Mesendoderm (in vitro differentiated cells): Measurements from ENCODE around the gene MARK1.

Source experiments
- DNase-seq: peaks from one replicate; pipeline ENCODE4 v3.0.0; 2013
- H2AK5ac ChIP-seq: 2 replicates; pipeline ENCODE4 v1.6.1; 2013; ENCODE audit warnings: low read length, inconsistent platforms
- H2BK120ac ChIP-seq: 2 replicates; pipeline ENCODE4 v1.6.1; 2013; ENCODE audit warnings: low read depth, mild to moderate bottlenecking, low read length, moderate library complexity, mixed read lengths
- H2BK15ac ChIP-seq: replicated peaks from 2 replicates; pipeline ENCODE4 v1.6.1; 2013; ENCODE audit warnings: low read depth, mild to moderate bottlenecking, moderate library complexity
- H2BK5ac ChIP-seq: 2 replicates; pipeline ENCODE4 v1.6.1; 2013; ENCODE audit warnings: low read length, inconsistent platforms
- H3K18ac ChIP-seq: 2 replicates; pipeline ENCODE4 v1.6.1; 2013; ENCODE audit warnings: mild to moderate bottlenecking, low read length, mixed read lengths
- H3K23ac ChIP-seq: one replicate; pipeline ENCODE4 v1.6.1; 2013; ENCODE audit warnings: low read length
- H3K27ac ChIP-seq: 2 replicates; pipeline ENCODE4 v1.5.1; 2013; ENCODE audit warnings: low read depth, mild to moderate bottlenecking, inconsistent platforms, low read length, moderate library complexity
- H3K27me3 ChIP-seq: 2 replicates; pipeline ENCODE4 v1.6.1; 2013; ENCODE audit warnings: low read length, control low read depth, mild to moderate bottlenecking, inconsistent platforms; ENCODE audit not compliant: insufficient read depth, poor library complexity
- H3K36me3 ChIP-seq: 2 replicates; pipeline ENCODE4 v1.6.1; 2013; ENCODE audit warnings: low read length, inconsistent platforms; ENCODE audit not compliant: control insufficient read depth, insufficient read depth
- H3K4ac ChIP-seq: one replicate; pipeline ENCODE4 v1.6.1; 2013; ENCODE audit warnings: low read depth, mild to moderate bottlenecking, low read length, moderate library complexity
- H3K4me1 ChIP-seq: 2 replicates; pipeline ENCODE4 v1.6.1; 2013; ENCODE audit warnings: low read depth, low read length, inconsistent platforms; ENCODE audit not compliant: control insufficient read depth
- H3K4me2 ChIP-seq: 2 replicates; pipeline ENCODE4 v1.6.1; 2013; ENCODE audit warnings: low read length
- H3K4me3 ChIP-seq: 2 replicates; pipeline ENCODE4 v1.5.1; 2013; ENCODE audit warnings: mild to moderate bottlenecking, low read length
- H3K56ac ChIP-seq: one replicate; pipeline ENCODE4 v1.6.1; 2013; ENCODE audit warnings: low read length
- H3K79me1 ChIP-seq: 2 replicates; pipeline ENCODE4 v1.6.1; 2013; ENCODE audit warnings: low read length, inconsistent platforms
- H3K79me2 ChIP-seq: 2 replicates; pipeline ENCODE4 v1.6.1; 2013; ENCODE audit warnings: mild to moderate bottlenecking, low read length; ENCODE audit not compliant: control insufficient read depth, insufficient read depth
- H3K9ac ChIP-seq: 2 replicates; pipeline ENCODE4 v1.6.1; 2013; ENCODE audit warnings: low read length, inconsistent platforms
- H4K5ac ChIP-seq: one replicate; pipeline ENCODE4 v1.6.1; 2013; ENCODE audit warnings: low read length
- H4K8ac ChIP-seq: one replicate; pipeline ENCODE4 v1.6.1; 2013; ENCODE audit warnings: low read depth, mild to moderate bottlenecking, control low read depth, low read length, moderate library complexity
- WGBS: extraction: QIAGEN DNeasy Blood & Tissue Kit; methylation state at CpG from one replicate; pipeline ENCODE4 v1.1.7; 2013; ENCODE audit warnings: low lambda C conversion rate, missing lambda C conversion rate; ENCODE audit not compliant: insufficient coverage; ENCODE audit errors: extremely low coverage; 5-methylcytosine and 5-hydroxymethylcytosine counted together

MARK1 gene

DNA sequence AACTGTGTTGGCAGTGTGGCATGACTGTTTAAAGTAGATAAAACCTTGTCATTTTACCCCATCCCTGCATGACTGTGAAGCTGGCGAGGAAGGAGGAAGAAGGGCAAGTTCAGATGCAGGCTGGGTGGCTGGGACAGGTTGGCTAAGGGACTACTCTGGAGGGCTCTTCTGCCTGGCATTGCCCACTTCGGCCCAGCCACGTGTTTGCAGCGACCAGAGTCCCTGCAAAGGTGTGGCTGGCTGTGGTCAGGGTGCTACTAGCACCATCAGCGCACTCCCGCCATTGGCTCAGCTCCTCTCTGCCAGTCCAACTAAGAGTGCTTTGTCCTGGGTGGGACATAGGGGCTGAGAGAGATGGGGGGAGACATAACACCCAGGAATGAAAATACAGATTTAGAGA is 169.4 kb downstream of the MARK1 start:
- no CpG with 5 or more reads among the region's 6 CpGs for WGBS
- Histone ChIP-seq H3K79me2 (no peaks in the 10 kb centered on the region), H3K18ac (no peak overlapping the region), H4K5ac (no peak overlapping the region), H3K23ac (no peak overlapping the region), H2AK5ac (no peak overlapping the region), H3K4me3 (no peak overlapping the region), H3K79me1 (no peaks in the 10 kb centered on the region), H3K4ac (no peak overlapping the region), H3K36me3 (no peaks in the 10 kb centered on the region), H3K56ac (no peak overlapping the region), H2BK5ac (no peak overlapping the region), H2BK120ac (no peak overlapping the region), H4K8ac (no peak overlapping the region), H3K27me3 (no peaks in the 10 kb centered on the region), H3K4me1 (no peaks in the 10 kb centered on the region), H3K27ac (no peak overlapping the region), H3K9ac (no peak overlapping the region), H2BK15ac (no peak overlapping the region), H3K4me2 (no peak overlapping the region)
- no peak for DNase-seq

DNA sequence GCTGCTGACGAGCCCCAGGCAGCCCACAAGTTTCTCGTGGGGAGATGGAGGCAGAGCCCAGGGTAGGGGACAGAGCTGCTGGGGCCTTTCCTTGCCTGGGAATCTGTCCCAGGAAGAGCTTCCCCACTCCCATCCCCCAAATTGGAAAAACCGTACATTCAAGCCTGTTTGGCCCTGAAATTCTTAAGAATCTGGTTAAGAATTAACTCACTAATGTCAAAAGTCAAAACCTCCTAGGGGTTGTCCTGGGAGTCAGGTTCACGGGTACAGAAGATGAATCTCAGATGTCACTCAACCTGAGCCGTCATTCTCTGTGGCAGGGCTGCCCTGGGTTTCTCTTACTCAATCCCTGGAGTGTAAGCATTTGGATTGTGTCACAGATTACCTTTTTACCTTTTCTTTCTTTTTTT is 170.7 kb downstream of the MARK1 start:
- H3K79me2 ChIP-seq: no peaks in the 10 kb centered on the region
- H3K4me2 ChIP-seq: no peak overlapping the region
- no CpG with 5 or more reads among the region's 5 CpGs for WGBS
- no peaks in the 10 kb centered on the region for H3K36me3 ChIP-seq
- no peak overlapping the region for H2BK120ac ChIP-seq
- H3K27me3 ChIP-seq: no peaks in the 10 kb centered on the region
- no peak overlapping the region for H4K8ac ChIP-seq
- H3K27ac ChIP-seq: no peak overlapping the region
- no peak overlapping the region for H2BK15ac ChIP-seq
- H3K23ac ChIP-seq: no peak overlapping the region
- no peaks in the 10 kb centered on the region for H3K79me1 ChIP-seq
- H3K4me3 ChIP-seq: no peak overlapping the region
- no peak overlapping the region for H3K56ac ChIP-seq
- H2BK5ac ChIP-seq: no peak overlapping the region
- H4K5ac ChIP-seq: no peak overlapping the region
- no peak overlapping the region for H2AK5ac ChIP-seq
- H3K9ac ChIP-seq: no peak overlapping the region
- no peaks in the 10 kb centered on the region for H3K4me1 ChIP-seq
- no peak overlapping the region for H3K4ac ChIP-seq
- no peak for DNase-seq
- H3K18ac ChIP-seq: no peak overlapping the region

DNA sequence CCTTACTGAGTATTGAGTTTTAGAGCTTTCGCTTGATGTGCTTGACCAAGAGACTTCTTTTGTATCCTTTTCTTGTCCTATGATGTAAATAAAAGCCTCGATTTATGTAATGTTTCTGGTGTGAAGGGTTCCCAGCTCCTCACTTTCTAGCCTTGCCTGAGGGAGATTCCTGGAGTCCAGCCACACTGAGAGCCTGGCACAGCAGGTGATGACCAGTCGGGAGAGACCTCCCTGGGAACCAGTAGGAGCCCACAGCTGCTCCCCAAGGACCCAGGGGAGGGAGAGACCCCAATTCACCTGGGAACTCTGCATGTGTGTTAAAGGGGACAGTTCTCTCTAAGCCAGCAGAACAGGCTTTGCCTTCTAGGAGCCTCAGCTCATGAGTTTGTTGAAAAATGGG is 171.1 kb downstream of the MARK1 start:
- Histone ChIP-seq H3K79me1 (no peaks in the 10 kb centered on the region), H3K36me3 (no peaks in the 10 kb centered on the region), H4K8ac (no peak overlapping the region), H3K27me3 (no peaks in the 10 kb centered on the region), H3K18ac (no peak overlapping the region), H2BK5ac (no peak overlapping the region), H3K27ac (no peak overlapping the region), H4K5ac (no peak overlapping the region), H3K4me2 (no peak overlapping the region), H2AK5ac (no peak overlapping the region), H2BK120ac (no peak overlapping the region), H3K4me1 (no peaks in the 10 kb centered on the region), H3K4me3 (no peak overlapping the region), H3K4ac (no peak overlapping the region), H3K23ac (no peak overlapping the region), H2BK15ac (no peak overlapping the region), H3K56ac (no peak overlapping the region), H3K79me2 (no peaks in the 10 kb centered on the region), H3K9ac (no peak overlapping the region)
- no peak for DNase-seq
- WGBS: no CpG with 5 or more reads among the region's 3 CpGs

- no peak overlapping the region for H3K18ac ChIP-seq
- H3K4me2 ChIP-seq: no peak overlapping the region
- no peak overlapping the region for H2BK120ac ChIP-seq
- H3K36me3 ChIP-seq: no peaks in the 10 kb centered on the region
- H3K4me1 ChIP-seq: no peaks in the 10 kb centered on the region
- H4K5ac ChIP-seq: no peak overlapping the region
- H3K79me1 ChIP-seq: no peaks in the 10 kb centered on the region
- no peak overlapping the region for H2BK5ac ChIP-seq
- no peak overlapping the region for H3K56ac ChIP-seq
- H3K27me3 ChIP-seq: no peaks in the 10 kb centered on the region
- no peak overlapping the region for H2AK5ac ChIP-seq
- peak; percentile 60 for DNase-seq
- no peak overlapping the region for H3K4ac ChIP-seq
- no peak overlapping the region for H3K9ac ChIP-seq
- no peak overlapping the region for H3K27ac ChIP-seq
- no CpG with 5 or more reads among the region's 2 CpGs for whole genome bisulfite sequencing
- H2BK15ac ChIP-seq: no peak overlapping the region
- H3K4me3 ChIP-seq: no peak overlapping the region
- H3K23ac ChIP-seq: no peak overlapping the region
- no peaks in the 10 kb centered on the region for H3K79me2 ChIP-seq
- H4K8ac ChIP-seq: no peak overlapping the region
Observed at GRCh38 chr1:220700556-220701179, 172.7 kb downstream of the MARK1 start.

DNA sequence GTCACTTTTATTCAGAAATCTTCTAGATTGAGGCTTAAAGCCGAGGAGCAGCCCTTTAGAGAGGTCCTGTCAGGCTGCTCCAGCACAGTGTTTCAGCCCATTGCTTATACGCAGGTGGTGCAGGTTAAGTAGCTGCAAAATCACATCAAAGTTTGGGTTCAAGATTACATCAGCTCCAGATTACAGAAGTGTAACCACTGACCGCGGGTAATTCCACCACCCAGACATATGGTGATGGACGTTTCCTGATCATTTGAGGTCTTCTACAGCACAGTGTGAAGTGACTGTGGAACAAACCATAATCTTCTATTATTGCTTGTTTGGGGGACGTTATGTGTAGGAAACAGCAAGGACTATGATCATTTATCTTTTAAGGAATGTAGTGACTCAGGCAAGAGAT is 174.0 kb downstream of the MARK1 start:
- Histone ChIP-seq H3K36me3 (no peaks in the 10 kb centered on the region), H4K5ac (no peak overlapping the region), H3K4me1 (no peaks in the 10 kb centered on the region), H3K27ac (no peak overlapping the region), H4K8ac (no peak overlapping the region), H3K4me2 (no peak overlapping the region), H3K79me1 (no peaks in the 10 kb centered on the region), H3K23ac (no peak overlapping the region), H3K56ac (no peak overlapping the region), H2BK15ac (no peak overlapping the region), H2AK5ac (no peak overlapping the region), H3K79me2 (no peaks in the 10 kb centered on the region), H3K9ac (no peak overlapping the region), H3K4me3 (no peak overlapping the region), H3K27me3 (no peaks in the 10 kb centered on the region), H3K4ac (no peak overlapping the region), H3K18ac (no peak overlapping the region), H2BK120ac (no peak overlapping the region), H2BK5ac (no peak overlapping the region)
- DNase-seq: no peak
- WGBS: no CpG with 5 or more reads among the region's 6 CpGs

DNA sequence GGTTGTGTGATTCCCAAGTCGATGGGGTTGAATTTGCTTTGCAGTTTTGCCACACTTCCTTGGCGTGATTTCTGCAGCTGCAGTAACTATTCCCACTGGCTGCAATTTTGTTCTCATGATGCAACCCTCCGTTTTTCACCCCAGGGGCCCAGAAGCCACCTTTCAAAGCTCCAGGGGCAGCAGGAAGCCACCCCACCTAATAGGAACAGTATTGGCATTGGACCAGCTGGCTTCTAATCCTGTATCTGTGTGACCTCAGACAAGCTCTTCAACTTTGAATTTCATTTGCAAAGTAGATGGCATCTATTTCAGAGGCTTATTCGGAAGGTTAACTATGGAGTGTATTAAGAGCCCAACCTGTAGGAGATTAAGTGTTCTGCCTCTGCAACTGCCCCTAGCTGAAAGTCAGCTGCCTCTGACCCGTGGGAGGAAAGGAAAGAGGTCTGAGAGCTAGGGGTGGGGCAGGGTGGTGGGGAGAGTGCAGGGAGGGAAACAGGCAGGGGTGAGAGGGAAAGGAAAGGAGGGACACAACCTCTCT is 174.9 kb downstream of the MARK1 start:
- no peak for DNase-seq
- Histone ChIP-seq H3K23ac (no peak overlapping the region), H3K56ac (peak overlapping the region; percentile 22), H2BK120ac (no peak overlapping the region), H3K9ac (no peak overlapping the region), H3K4ac (no peak overlapping the region), H2AK5ac (no peak overlapping the region), H3K27ac (no peak overlapping the region), H3K36me3 (no peaks in the 10 kb centered on the region), H3K4me3 (no peak overlapping the region), H2BK5ac (no peak overlapping the region), H3K18ac (no peak overlapping the region), H4K8ac (no peak overlapping the region), H3K27me3 (no peaks in the 10 kb centered on the region), H3K79me2 (no peaks in the 10 kb centered on the region), H3K4me2 (no peak overlapping the region), H3K4me1 (no peaks in the 10 kb centered on the region), H4K5ac (no peak overlapping the region), H3K79me1 (no peaks in the 10 kb centered on the region), H2BK15ac (no peak overlapping the region)
- whole genome bisulfite sequencing: no CpG with 5 or more reads among the region's 5 CpGs
